H1 (cell line): ENCODE data around the gene TLK2. TPM values are rescaled to one million over a fixed set of nuclear protein-coding genes. Genes with fewer than 3 reads are reported as not detected.
"Not testable (repeated sequence)": the region's sequence is repeated elsewhere in the genome, so short reads cannot be mapped to it uniquely, and the experiment has no call there.

Source experiments
- CTCF ChIA-PET: fragments of 300-600 bp; sonication (Branson Sonifier 250); formaldehyde crosslinking; loops from one replicate; lab custom pipeline; 2021; ENCODE audit not compliant: partially characterized antibody; lab: Charles Lee
- POLR2A ChIA-PET: fragments of 300-600 bp; sonication (Branson Sonifier 250); formaldehyde crosslinking; loops from one replicate; lab custom pipeline; 2021; ENCODE audit warnings: inconsistent platforms; ENCODE audit not compliant: partially characterized antibody; lab: Charles Lee
- DNase-seq, 2 experiments: peaks; one replicate each; pipeline versions ENCODE4 v3.0.0 to v3.0.0-alpha.2; 2010 to 2022; ENCODE audit warnings: low spot score in 2 of 2, low read depth in 1 of 2, mixed read lengths in 1 of 2
- FAIRE-seq: peaks from 2 replicates; lab custom pipeline; 2011; peaks lifted over from hg19 to GRCh38; lab: Jason Lieb, UNC
- H2AFZ ChIP-seq: 2 replicates; pipeline ENCODE4 v1.8.1; 2012; ENCODE audit warnings: low read length, inconsistent platforms
- H2AK5ac ChIP-seq: 2 replicates; pipeline ENCODE4 v1.6.1; 2013; ENCODE audit warnings: low read depth, low read length
- H2BK120ac ChIP-seq: replicated peaks from 2 replicates; pipeline ENCODE3; 2013; ENCODE audit warnings: low read depth, low read length, inconsistent platforms
- H2BK12ac ChIP-seq: 2 replicates; pipeline ENCODE4 v1.6.1; 2013; ENCODE audit warnings: low read depth, low read length
- H2BK15ac ChIP-seq: 2 replicates; pipeline ENCODE4 v1.6.1; 2013; ENCODE audit warnings: low read length
- H2BK20ac ChIP-seq: 2 replicates; pipeline ENCODE4 v1.6.1; 2013; ENCODE audit warnings: low read length
- H2BK5ac ChIP-seq: 2 replicates; pipeline ENCODE4 v1.6.1; 2013; ENCODE audit warnings: low read depth, low read length
- H3K14ac ChIP-seq: 2 replicates; pipeline ENCODE4 v1.6.1; 2013; ENCODE audit warnings: inconsistent platforms; ENCODE audit not compliant: insufficient read length
- H3K18ac ChIP-seq: 2 replicates; pipeline ENCODE4 v1.6.1; 2013; ENCODE audit warnings: low read length; ENCODE audit errors: extremely low read depth
- H3K23ac ChIP-seq: 2 replicates; pipeline ENCODE4 v1.6.1; 2013; ENCODE audit warnings: inconsistent platforms; ENCODE audit not compliant: insufficient read length
- H3K23me2 ChIP-seq: 2 replicates; pipeline ENCODE4 v1.6.1; 2013; ENCODE audit warnings: low read depth, low read length
- H3K27ac ChIP-seq: 2 replicates; pipeline ENCODE4 v1.6.1; 2011; ENCODE audit warnings: low read depth, low read length, inconsistent platforms
- H3K27me3 ChIP-seq, 4 experiments: replicated peaks in 1 of 4; 1 replicate in 1 of 4; 2 replicates in 3 of 4; pipeline versions ENCODE4 v1.6.1 to v1.8.1; 2011 to 2013; ENCODE audit warnings: low read length in 3 of 4, mild to moderate bottlenecking in 3 of 4, inconsistent platforms in 2 of 4, mixed read lengths in 2 of 4, moderate library complexity in 1 of 4; ENCODE audit not compliant: control insufficient read depth in 3 of 4, insufficient read depth in 3 of 4; ENCODE audit errors: extremely low read depth in 1 of 4
- H3K36me3 ChIP-seq, 4 experiments: 2 replicates each; pipeline versions ENCODE4 v1.6.1 to v1.8.1; 2011 to 2013; ENCODE audit warnings: mild to moderate bottlenecking in 4 of 4, low read length in 3 of 4, moderate library complexity in 2 of 4, control low read depth in 1 of 4, inconsistent platforms in 1 of 4; ENCODE audit not compliant: insufficient read depth in 4 of 4, control insufficient read depth in 2 of 4
- H3K4ac ChIP-seq: replicated peaks from 2 replicates; pipeline ENCODE3; 2013; ENCODE audit warnings: low read length, low read depth, mixed read lengths, inconsistent platforms; ENCODE audit not compliant: insufficient read length
- H3K4me1 ChIP-seq, 4 experiments: replicated peaks in 1 of 4; 1 replicate in 1 of 4; 2 replicates in 3 of 4; pipeline versions ENCODE4 v1.6.1 to v1.8.1; 2011 to 2013; ENCODE audit warnings: low read length in 3 of 4, inconsistent platforms in 2 of 4, mixed read lengths in 1 of 4; ENCODE audit not compliant: insufficient read depth in 4 of 4, control insufficient read depth in 3 of 4
- H3K4me2 ChIP-seq, 2 experiments: 2 replicates each; pipeline versions ENCODE4 v1.6.1 to v1.8.1; 2011 to 2013; ENCODE audit warnings: low read depth in 2 of 2, low read length in 2 of 2, control low read depth in 1 of 2, inconsistent platforms in 1 of 2, mild to moderate bottlenecking in 1 of 2; ENCODE audit not compliant: insufficient read depth in 1 of 2
- H3K4me3 ChIP-seq, 4 experiments: fragments of 200-600, 300-600 bp in 1 of 4; sonication (generic), shearing (Covaris generic), sonication (Bioruptor Twin) in 1 of 4; 2 replicates each; pipeline versions ENCODE4 v1.5.1 to v1.8.1; 2011 to 2016; ENCODE audit warnings: low read length in 4 of 4, low read depth in 3 of 4, control low read depth in 2 of 4, inconsistent platforms in 2 of 4, mild to moderate bottlenecking in 2 of 4, mixed read lengths in 1 of 4, moderate library complexity in 1 of 4; ENCODE audit not compliant: insufficient read depth in 2 of 4; ENCODE audit errors: extremely low read depth in 1 of 4
- H3K56ac ChIP-seq: replicated peaks from 2 replicates; pipeline ENCODE3; 2013; ENCODE audit warnings: low read depth, mild to moderate bottlenecking, mixed read lengths, low read length, inconsistent platforms; ENCODE audit not compliant: insufficient read length
- H3K79me1 ChIP-seq: 2 replicates; pipeline ENCODE4 v1.6.1; 2013; ENCODE audit warnings: low read depth, low read length, control low read depth
- H3K79me2 ChIP-seq, 2 experiments: 2 replicates each; pipeline versions ENCODE4 v1.6.1 to v1.8.1; 2012 to 2013; ENCODE audit warnings: low read length in 2 of 2, mild to moderate bottlenecking in 2 of 2, inconsistent platforms in 1 of 2; ENCODE audit not compliant: insufficient read depth in 2 of 2, control insufficient read depth in 1 of 2
- H3K9ac ChIP-seq, 4 experiments: replicated peaks in 1 of 4; 1 replicate in 1 of 4; 2 replicates in 3 of 4; pipeline versions ENCODE4 v1.6.1 to v1.8.1; 2011 to 2013; ENCODE audit warnings: low read depth in 3 of 4, low read length in 3 of 4, control low read depth in 2 of 4, mild to moderate bottlenecking in 2 of 4, moderate library complexity in 2 of 4, inconsistent platforms in 1 of 4; ENCODE audit errors: extremely low read depth in 1 of 4
- H3K9me3 ChIP-seq, 2 experiments: 2 replicates each; pipeline versions ENCODE4 v1.6.1 to v1.8.1; 2012 to 2013; ENCODE audit warnings: mild to moderate bottlenecking in 2 of 2, moderate library complexity in 2 of 2, control low read depth in 1 of 2, inconsistent platforms in 1 of 2, low read depth in 1 of 2, low read length in 1 of 2, mixed read lengths in 1 of 2; ENCODE audit not compliant: insufficient read depth in 2 of 2
- H4K20me1 ChIP-seq, 2 experiments: replicated peaks in 1 of 2; 2 replicates each; pipeline versions ENCODE3 to v1.8.1; 2011 to 2013; ENCODE audit warnings: inconsistent platforms in 2 of 2, low read length in 2 of 2, mild to moderate bottlenecking in 1 of 2; ENCODE audit not compliant: insufficient read depth in 2 of 2, control insufficient read depth in 1 of 2
- H4K5ac ChIP-seq: 2 replicates; pipeline ENCODE4 v1.6.1; 2013; ENCODE audit warnings: low read length, low read depth, mixed read lengths, inconsistent platforms; ENCODE audit not compliant: insufficient read length
- H4K8ac ChIP-seq: 2 replicates; pipeline ENCODE4 v1.8.0; 2013; ENCODE audit warnings: mild to moderate bottlenecking, moderate library complexity, low read length, inconsistent platforms; ENCODE audit not compliant: insufficient read depth; ENCODE audit errors: extremely low read depth
- H4K91ac ChIP-seq: replicated peaks from 2 replicates; pipeline ENCODE3; 2013; ENCODE audit warnings: low read length, mixed read lengths, inconsistent platforms; ENCODE audit not compliant: insufficient read length
- WGBS, 2 experiments: shearing (Covaris generic) in 1 of 2; methylation state at CpG; one replicate each; pipeline versions ENCODE4 v1.1.6 to v1.1.7; 2013 to 2015; ENCODE audit warnings: low lambda C conversion rate in 2 of 2, mixed read lengths in 2 of 2, inconsistent platforms in 1 of 2, low coverage in 1 of 2, missing lambda C conversion rate in 1 of 2; ENCODE audit not compliant: insufficient replicate concordance in 2 of 2, insufficient coverage in 1 of 2, insufficient read length in 1 of 2; ENCODE audit errors: extremely low coverage in 1 of 2, missing lambda C conversion rate in 1 of 2; 5-methylcytosine and 5-hydroxymethylcytosine counted together
- polyA plus RNA-seq, 7 experiments: library from polyadenylated mRNA; depleted of rRNA in 3 of 7; stranded (reverse) in 5 of 7; unstranded in 2 of 7; fragments of >200 nt in 5 of 7; fragments of 200-250 nt in 2 of 7; gene quantifications; 1 replicate in 5 of 7; 2 replicates in 1 of 7; 4 replicates in 1 of 7; pipeline versions ENCODE4 v1.2.1 to v1.2.3, GENCODE V29; 2011 to 2013; ENCODE audit warnings: missing spikeins in 2 of 7, mixed read lengths in 2 of 7
- total RNA-seq: library from RNA; stranded (reverse); fragmentation: NEBNext Ultra II Directional; extraction: Animal tissue kit (Norgen Biotek cat#: 25700); gene quantifications from 2 replicates; pipeline ENCODE4 v1.2.1, GENCODE V29; 2021

Gene TLK2
- total and polyA plus RNA-seq, 2 of the 8 experiments (the other 6 are each of a cell fraction or from before 2014, with no cell fraction given), result 43.1 to 59.9 TPM

DNA sequence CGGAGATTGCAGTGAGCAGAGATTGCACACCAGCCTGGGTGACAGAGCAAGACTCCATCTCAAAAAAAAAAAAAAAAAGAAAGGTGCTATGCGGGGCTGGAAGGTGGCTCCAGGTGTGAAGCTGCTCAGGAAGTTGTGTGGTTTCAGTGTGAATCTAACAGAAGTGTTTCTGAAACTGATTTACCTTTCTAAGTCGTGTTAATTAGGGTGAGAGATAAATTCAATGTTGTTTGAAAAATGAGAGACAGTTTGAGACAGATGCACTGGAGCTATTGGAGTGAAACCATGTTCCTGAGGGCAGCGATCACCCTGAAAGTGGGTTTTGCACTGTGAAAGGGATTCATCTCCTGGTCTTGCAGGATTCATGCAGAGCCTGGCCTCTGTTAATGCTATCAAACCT, 25.0 kb upstream of the TLK2 start:
- H3K18ac ChIP-seq, H3K4me3 ChIP-seq, H3K4me2 ChIP-seq, H2AK5ac ChIP-seq, H4K8ac ChIP-seq, H2BK5ac ChIP-seq, H3K27ac ChIP-seq, H3K4me1 ChIP-seq, H3K79me2 ChIP-seq, H2AFZ ChIP-seq, DNase-seq, H2BK12ac ChIP-seq, H2BK120ac ChIP-seq, H3K4ac ChIP-seq, H3K56ac ChIP-seq, H3K36me3 ChIP-seq, H2BK20ac ChIP-seq, H3K79me1 ChIP-seq, CTCF ChIA-PET, H4K5ac ChIP-seq, H3K14ac ChIP-seq, H3K9me3 ChIP-seq, H3K9ac ChIP-seq, H3K27me3 ChIP-seq, H3K23me2 ChIP-seq, H2BK15ac ChIP-seq, H4K20me1 ChIP-seq, FAIRE-seq, H4K91ac ChIP-seq, H3K23ac ChIP-seq: not testable (repeated sequence)
- 92% methylated on average over 3 of the region's 4 CpGs; no CpG with 5 or more reads in 1 of the 2 experiments for WGBS, 2 experiments
- POLR2A ChIA-PET, result interaction anchor here (0.6 to 1.2 kb wide), 2 partner anchors 22 to 30 kb away, joined by 3 read pairs; no protein-coding TSS in a partner anchor

- 81% methylated on average over 3 of the region's 3 CpGs; no CpG with 5 or more reads in 1 of the 2 experiments for WGBS, 2 experiments
- H3K56ac ChIP-seq, H3K9me3 ChIP-seq, H3K27ac ChIP-seq, H2AK5ac ChIP-seq, H2BK20ac ChIP-seq, H4K91ac ChIP-seq, H4K20me1 ChIP-seq, H4K8ac ChIP-seq, H3K27me3 ChIP-seq, H3K4me3 ChIP-seq, FAIRE-seq, H2BK15ac ChIP-seq, H3K79me1 ChIP-seq, H3K79me2 ChIP-seq, H3K4ac ChIP-seq, H2BK12ac ChIP-seq, H3K9ac ChIP-seq, H2BK5ac ChIP-seq, H3K4me1 ChIP-seq, H2AFZ ChIP-seq, CTCF ChIA-PET, H2BK120ac ChIP-seq, H4K5ac ChIP-seq, DNase-seq, H3K18ac ChIP-seq, H3K36me3 ChIP-seq, H3K23me2 ChIP-seq, H3K23ac ChIP-seq, H3K14ac ChIP-seq, H3K4me2 ChIP-seq: not testable (repeated sequence)
- POLR2A ChIA-PET, result interaction anchor here (0.6 kb wide), 1 partner anchor 30 kb away, joined by 3 read pairs; no protein-coding TSS in a partner anchor
Observed at GRCh38 chr17:62454111-62454510, 24.5 kb upstream of the TLK2 start.
